ENCODE results near the gene BNC1. TPM values are rescaled to one million over a fixed set of nuclear protein-coding genes. Genes with fewer than 3 reads are reported as not detected.

Gene BNC1
- total and polyA plus RNA-seq, 8 donors = 0.12 to 4.6 (median 0.55) TPM; not detected in 5

- H3K36me3 ChIP-seq = no peaks in the 10 kb centered on the region
- H3K4me1 ChIP-seq = no peaks in the 10 kb centered on the region
- no peak overlapping the region for H3K4me3 ChIP-seq
- DNase-seq = no peak
- 35 to 70% (median 65%) methylated on average over 1 of the region's 1 CpG for WGBS, 5 donors
- no peaks in the 10 kb centered on the region for H3K27me3 ChIP-seq
- intact Hi-C loops (cut with DNase I; ENCODE audit: low total_unique reads) = no loop called here
- no peaks in the 10 kb centered on the region for H3K9me3 ChIP-seq
- no peak for TF ChIP-seq EP300 (IDR thresholded peaks at IDR 0.05)
- TF ChIP-seq POLR2AphosphoS5 (IDR thresholded peaks at IDR 0.05) = no peak
- TF ChIP-seq POLR2A (IDR thresholded peaks at IDR 0.05) = no peak
- TF ChIP-seq, protein P1, sequence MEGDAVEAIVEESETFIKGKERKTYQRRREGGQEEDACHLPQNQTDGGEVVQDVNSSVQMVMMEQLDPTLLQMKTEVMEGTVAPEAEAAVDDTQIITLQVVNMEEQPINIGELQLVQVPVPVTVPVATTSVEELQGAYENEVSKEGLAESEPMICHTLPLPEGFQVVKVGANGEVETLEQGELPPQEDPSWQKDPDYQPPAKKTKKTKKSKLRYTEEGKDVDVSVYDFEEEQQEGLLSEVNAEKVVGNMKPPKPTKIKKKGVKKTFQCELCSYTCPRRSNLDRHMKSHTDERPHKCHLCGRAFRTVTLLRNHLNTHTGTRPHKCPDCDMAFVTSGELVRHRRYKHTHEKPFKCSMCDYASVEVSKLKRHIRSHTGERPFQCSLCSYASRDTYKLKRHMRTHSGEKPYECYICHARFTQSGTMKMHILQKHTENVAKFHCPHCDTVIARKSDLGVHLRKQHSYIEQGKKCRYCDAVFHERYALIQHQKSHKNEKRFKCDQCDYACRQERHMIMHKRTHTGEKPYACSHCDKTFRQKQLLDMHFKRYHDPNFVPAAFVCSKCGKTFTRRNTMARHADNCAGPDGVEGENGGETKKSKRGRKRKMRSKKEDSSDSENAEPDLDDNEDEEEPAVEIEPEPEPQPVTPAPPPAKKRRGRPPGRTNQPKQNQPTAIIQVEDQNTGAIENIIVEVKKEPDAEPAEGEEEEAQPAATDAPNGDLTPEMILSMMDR (IDR thresholded peaks at IDR 0.05) = no peak
- H3K27ac ChIP-seq = no peak overlapping the region
These were observed 27.6 kb upstream of the BNC1 start for GRCh38 chr15:83312071-83312470.

DNA sequence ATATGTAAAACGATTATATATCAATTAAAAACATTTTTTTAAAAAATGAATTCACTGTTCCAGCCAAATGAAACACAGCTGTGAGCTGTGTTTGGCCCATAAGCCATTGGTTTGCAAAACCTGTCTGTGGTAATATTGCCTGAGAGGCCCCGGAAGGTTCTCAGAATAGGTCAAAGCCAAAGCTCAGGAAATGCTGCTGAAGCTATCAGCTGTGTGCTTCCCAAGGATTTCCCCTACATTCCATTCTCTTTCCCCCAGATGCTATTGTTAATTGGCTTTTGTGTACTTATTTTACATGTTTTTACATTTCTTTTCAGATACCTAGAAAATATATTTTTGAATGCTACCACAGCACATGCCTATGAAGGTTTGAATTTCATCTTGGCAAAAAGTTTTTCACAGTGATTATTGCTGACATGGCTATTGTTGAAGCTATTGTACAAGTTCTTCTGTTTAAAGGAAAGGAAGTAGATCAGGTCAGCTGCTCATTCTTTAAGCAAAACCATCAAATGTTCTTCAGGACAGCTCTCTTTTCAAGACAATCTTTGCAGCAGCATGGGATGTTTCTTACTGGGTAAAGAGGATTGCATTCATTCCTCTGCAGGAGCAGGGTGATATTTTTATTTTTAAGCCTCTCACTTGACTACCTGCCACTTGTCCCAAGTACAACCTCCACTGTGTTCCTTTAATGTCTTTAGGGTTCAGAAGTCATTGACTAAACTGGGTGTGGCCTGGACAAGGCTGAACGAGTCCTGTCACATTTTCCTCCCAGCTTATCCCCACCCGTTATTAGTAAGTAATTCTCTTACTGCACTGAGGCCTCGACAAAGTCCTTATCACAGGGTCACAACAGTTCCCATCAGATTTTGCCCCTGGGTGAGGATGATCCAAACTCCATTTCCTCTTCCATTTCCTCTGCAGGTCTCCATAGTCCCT is 26.3 kb upstream of the BNC1 start:
- intact Hi-C loops (cut with DNase I; ENCODE audit: low total_unique reads) = no loop called here
- Histone ChIP-seq H3K27ac (no peak overlapping the region), H3K9me3 (no peaks in the 10 kb centered on the region), H3K4me3 (no peak overlapping the region), H3K27me3 (peaks cover 0 to 5% (median 3%) of the 10 kb centered on the region in 3 donors), H3K36me3 (no peaks in the 10 kb centered on the region), H3K4me1 (peaks cover 0 to 6% (median 2%) of the 10 kb centered on the region in 4 donors)
- no peak for DNase-seq
- TF ChIP-seq POLR2AphosphoS5 (IDR thresholded peaks at IDR 0.05) (no peak), EP300 (IDR thresholded peaks at IDR 0.05) (no peak), POLR2A (IDR thresholded peaks at IDR 0.05) (no peak)
- TF ChIP-seq, protein P1 (IDR thresholded peaks at IDR 0.05) = no peak
- WGBS, 5 donors = 27 to 43% (median 30%) methylated on average over 5 of the region's 5 CpGs

GRCh38 chr15:83308671-83309070 is 24.2 kb upstream of the BNC1 start:
- intact Hi-C loops (cut with DNase I; ENCODE audit: low total_unique reads) = loop anchor here (10.0 kb wide), 1 partner anchor 64 kb away; no protein-coding TSS in a partner anchor
- 70 to 89% (median 83%) methylated on average over 5 of the region's 5 CpGs for WGBS, 5 donors
- peaks cover 0 to 13% (median 3%) of the 10 kb centered on the region in 4 donors for H3K4me1 ChIP-seq
- H3K36me3 ChIP-seq = no peaks in the 10 kb centered on the region
- H3K27me3 ChIP-seq = peaks cover 0 to 18% (median 15%) of the 10 kb centered on the region in 3 donors
- no peaks in the 10 kb centered on the region for H3K9me3 ChIP-seq
- DNase-seq = no peak
- TF ChIP-seq, protein P1 (IDR thresholded peaks at IDR 0.05) = no peak
- TF ChIP-seq POLR2AphosphoS5 (IDR thresholded peaks at IDR 0.05) = no peak
- no peak for TF ChIP-seq POLR2A (IDR thresholded peaks at IDR 0.05)
- TF ChIP-seq EP300 (IDR thresholded peaks at IDR 0.05) = no peak
- no peak overlapping the region for H3K27ac ChIP-seq
- H3K4me3 ChIP-seq = no peak overlapping the region

DNA sequence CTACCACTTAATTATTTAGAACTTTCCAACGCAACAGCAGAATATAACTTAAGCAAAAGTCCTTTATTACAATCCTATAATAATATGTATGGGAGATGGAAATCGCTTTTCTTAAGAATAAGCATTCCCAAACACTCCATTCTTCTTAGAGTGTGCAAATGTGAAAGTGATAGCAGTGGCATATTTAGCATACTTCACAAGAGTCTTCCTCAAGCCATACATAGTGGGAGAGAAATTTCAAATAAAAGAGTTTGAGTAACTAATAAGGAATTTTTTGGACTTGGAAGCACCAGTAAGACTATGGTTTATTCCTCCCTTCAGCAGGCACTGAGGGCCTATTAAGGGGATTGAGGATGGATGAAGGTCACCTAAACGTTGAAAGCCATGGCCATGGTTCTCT is 22.1 kb upstream of the BNC1 start:
- WGBS, 5 donors = 61 to 73% (median 64%) methylated on average over 3 of the region's 3 CpGs
- intact Hi-C loops (cut with DNase I; ENCODE audit: low total_unique reads) = loop anchor here (10.0 kb wide), 1 partner anchor 62 kb away; no protein-coding TSS in a partner anchor
- TF ChIP-seq EP300 (IDR thresholded peaks at IDR 0.05) = no peak
- TF ChIP-seq, protein P1 (IDR thresholded peaks at IDR 0.05) = no peak
- TF ChIP-seq POLR2AphosphoS5 (IDR thresholded peaks at IDR 0.05) = no peak
- TF ChIP-seq POLR2A (IDR thresholded peaks at IDR 0.05) = no peak
- Histone ChIP-seq H3K27me3 (peaks cover 0 to 25% (median 18%) of the 10 kb centered on the region in 3 donors), H3K4me1 (peaks cover 0 to 13% (median 3%) of the 10 kb centered on the region in 4 donors), H3K36me3 (no peaks in the 10 kb centered on the region), H3K9me3 (no peaks in the 10 kb centered on the region), H3K4me3 (no peak overlapping the region), H3K27ac (no peak overlapping the region)
- no peak for DNase-seq

Data from stomach (tissue), 9 donors.